Gastroesophageal sphincter (tissue), 4 donors: ENCODE measurements around the gene MPPED1. TPM values are rescaled to one million over a fixed set of nuclear protein-coding genes. Genes with fewer than 3 reads are reported as not detected.

Experiments
- ATAC-seq: fragments of 150-250 bp; one replicate; pipeline ENCODE4 v1.9.1; 2016; ENCODE audit warnings: mild to moderate bottlenecking, moderate library complexity
- H3K27ac ChIP-seq, 4 donors: fragments of 200-600 bp; sonication (generic) in 3 of 4; 1 replicate in 3 of 4; 2 replicates in 1 of 4; pipeline ENCODE4 v1.5.1; 2016 to 2019
- H3K27me3 ChIP-seq: fragments of 200-600 bp; sonication (generic); one replicate; pipeline ENCODE4 v1.5.1; 2019
- H3K36me3 ChIP-seq, 2 donors: fragments of 200-600 bp; sonication (generic); one replicate each; pipeline ENCODE4 v1.5.1; 2019; ENCODE audit warnings: control low read depth in 1 of 2
- H3K4me1 ChIP-seq, 3 donors: fragments of 200-600 bp; sonication (generic); 1 replicate in 2 of 3; 2 replicates in 1 of 3; pipeline ENCODE4 v1.5.1; 2016 to 2019; ENCODE audit warnings: control low read depth in 2 of 3
- H3K4me3 ChIP-seq, 2 donors: fragments of 200-600 bp; sonication (generic); one replicate each; pipeline ENCODE4 v1.5.1; 2019; ENCODE audit warnings: mild to moderate bottlenecking in 1 of 2, moderate library complexity in 1 of 2
- H3K9me3 ChIP-seq, 3 donors: fragments of 200-600 bp; sonication (generic); one replicate each; pipeline ENCODE4 v1.5.1; 2017 to 2019; ENCODE audit warnings: control low read depth in 2 of 3
- CTCF ChIP-seq, 4 experiments: fragments of 200-600 bp in 2 of 4; fragments of 450-650 bp in 2 of 4; sonication (generic) in 1 of 4; IDR thresholded peaks; one replicate each; pipeline ENCODE4 v1.5.1; 2017 to 2019; ENCODE audit warnings: antibody characterized with exemption in 4 of 4, mild to moderate bottlenecking in 2 of 4, moderate library complexity in 2 of 4
- EP300 ChIP-seq: sonication (generic); formaldehyde crosslinking; IDR thresholded peaks from one replicate; pipeline ENCODE4 v1.6.1; 2017; ENCODE audit warnings: antibody characterized with exemption, mild to moderate bottlenecking
- POLR2A ChIP-seq, 2 donors: fragments of 450-650 bp; IDR thresholded peaks; one replicate each; pipeline ENCODE4 v1.6.1; 2017; ENCODE audit warnings: antibody characterized with exemption in 2 of 2, mild to moderate bottlenecking in 2 of 2, moderate library complexity in 1 of 2
- POLR2AphosphoS5 ChIP-seq: sonication (generic); formaldehyde crosslinking; IDR thresholded peaks from one replicate; pipeline ENCODE4 v1.6.1; 2017; ENCODE audit warnings: antibody characterized with exemption
- WGBS, 2 donors: methylation state at CpG; one replicate each; pipeline ENCODE4 v1.1.5; 2018; ENCODE audit warnings: low coverage in 1 of 2; 5-methylcytosine and 5-hydroxymethylcytosine counted together
- total RNA-seq, 4 donors: library from RNA; depleted of rRNA; stranded (reverse); fragments of >200 nt; gene quantifications; one replicate each; pipeline ENCODE4 v1.1.0, GENCODE V29; 2016

MPPED1 gene
- total RNA-seq, 4 donors from 2014 or later: 0.13 TPM; not detected in 3

DNA sequence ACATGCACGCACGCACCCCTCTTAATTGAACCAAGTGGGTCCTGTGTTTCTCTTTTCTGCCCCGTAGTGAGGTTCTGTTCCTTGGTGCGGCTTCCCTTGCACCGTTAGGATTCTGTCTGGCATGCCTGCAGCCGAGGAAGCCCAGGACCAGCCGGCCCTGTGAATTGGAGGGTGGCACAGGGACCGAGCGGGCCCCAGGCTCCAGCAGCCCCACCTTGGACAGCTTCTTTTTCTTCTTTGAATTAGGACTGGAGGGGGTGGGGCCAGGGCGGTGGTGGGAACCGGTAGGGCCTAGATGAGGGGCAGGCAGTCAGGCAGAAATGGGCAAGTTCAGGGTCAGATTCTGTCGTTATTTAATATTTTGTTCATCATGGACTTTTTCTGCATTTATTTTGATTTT, 94.7 kb downstream of the MPPED1 start:
- H3K27me3 ChIP-seq: peaks cover 26% of the 10 kb centered on the region
- no peaks in the 10 kb centered on the region for H3K4me1 ChIP-seq
- no peak for TF ChIP-seq EP300
- no peak for TF ChIP-seq POLR2AphosphoS5
- TF ChIP-seq POLR2A (IDR thresholded peaks at IDR 0.05): no peak
- TF ChIP-seq CTCF (IDR thresholded peaks at IDR 0.05): no peak
- ATAC-seq: no peak
- no peak overlapping the region for H3K27ac ChIP-seq
- H3K4me3 ChIP-seq: no peak overlapping the region
- H3K9me3 ChIP-seq: no peaks in the 10 kb centered on the region
- no peaks in the 10 kb centered on the region for H3K36me3 ChIP-seq
- 31 to 71% methylated on average over 2 to 6 of the region's 12 CpGs for WGBS, 2 donors

GRCh38 chr22:43507235-43507634, 95.4 kb downstream of the MPPED1 start:
- TF ChIP-seq POLR2A (IDR thresholded peaks at IDR 0.05) (no peak), CTCF (IDR thresholded peaks at IDR 0.05) (no peak), POLR2AphosphoS5 (no peak), EP300 (no peak)
- no peaks in the 10 kb centered on the region for H3K36me3 ChIP-seq
- peaks cover 19% of the 10 kb centered on the region for H3K27me3 ChIP-seq
- H3K4me3 ChIP-seq: no peak overlapping the region
- WGBS, 2 donors: 77 to 83% methylated on average over 1 to 3 of the region's 8 CpGs
- no peak overlapping the region for H3K27ac ChIP-seq
- ATAC-seq: no peak
- no peaks in the 10 kb centered on the region for H3K4me1 ChIP-seq
- H3K9me3 ChIP-seq: no peaks in the 10 kb centered on the region

- Histone ChIP-seq H3K27ac (no peak overlapping the region), H3K27me3 (peaks cover 13% of the 10 kb centered on the region), H3K4me1 (no peaks in the 10 kb centered on the region), H3K36me3 (no peaks in the 10 kb centered on the region), H3K4me3 (no peak overlapping the region), H3K9me3 (no peaks in the 10 kb centered on the region)
- TF ChIP-seq POLR2A (IDR thresholded peaks at IDR 0.05) (no peak), EP300 (no peak), POLR2AphosphoS5 (no peak), CTCF (IDR thresholded peaks at IDR 0.05) (no peak)
- ATAC-seq: no peak
These were observed 96.7 kb downstream of the MPPED1 start for GRCh38 chr22:43508489-43508888.

DNA sequence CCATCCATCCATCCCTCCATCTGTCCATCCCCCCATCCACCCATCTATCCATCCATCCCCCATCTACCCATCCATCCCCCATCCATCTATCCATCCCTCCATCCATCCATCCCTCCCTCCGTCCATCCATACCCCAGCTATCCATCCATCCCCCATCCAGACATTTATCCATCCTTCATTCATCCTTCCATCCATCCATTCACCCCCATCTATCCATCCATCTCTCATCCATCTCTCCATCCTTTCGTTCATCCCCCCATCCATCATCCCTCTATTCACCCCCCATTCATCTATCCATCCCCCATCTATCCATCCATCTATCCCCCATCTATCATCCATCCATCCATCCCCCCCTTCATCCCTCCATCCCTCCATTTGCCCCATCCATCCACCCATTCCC, 97.5 kb downstream of the MPPED1 start:
- peaks cover 16% of the 10 kb centered on the region for H3K27me3 ChIP-seq
- no peak for ATAC-seq
- no peaks in the 10 kb centered on the region for H3K36me3 ChIP-seq
- H3K9me3 ChIP-seq: no peaks in the 10 kb centered on the region
- H3K4me1 ChIP-seq: no peaks in the 10 kb centered on the region
- H3K4me3 ChIP-seq: no peak overlapping the region
- no peak for TF ChIP-seq POLR2A (IDR thresholded peaks at IDR 0.05)
- no peak for TF ChIP-seq CTCF (IDR thresholded peaks at IDR 0.05)
- TF ChIP-seq POLR2AphosphoS5: no peak
- no peak for TF ChIP-seq EP300
- H3K27ac ChIP-seq: no peak overlapping the region
- WGBS, 2 donors: 77 to 89% methylated on average over 2 of the region's 2 CpGs

DNA sequence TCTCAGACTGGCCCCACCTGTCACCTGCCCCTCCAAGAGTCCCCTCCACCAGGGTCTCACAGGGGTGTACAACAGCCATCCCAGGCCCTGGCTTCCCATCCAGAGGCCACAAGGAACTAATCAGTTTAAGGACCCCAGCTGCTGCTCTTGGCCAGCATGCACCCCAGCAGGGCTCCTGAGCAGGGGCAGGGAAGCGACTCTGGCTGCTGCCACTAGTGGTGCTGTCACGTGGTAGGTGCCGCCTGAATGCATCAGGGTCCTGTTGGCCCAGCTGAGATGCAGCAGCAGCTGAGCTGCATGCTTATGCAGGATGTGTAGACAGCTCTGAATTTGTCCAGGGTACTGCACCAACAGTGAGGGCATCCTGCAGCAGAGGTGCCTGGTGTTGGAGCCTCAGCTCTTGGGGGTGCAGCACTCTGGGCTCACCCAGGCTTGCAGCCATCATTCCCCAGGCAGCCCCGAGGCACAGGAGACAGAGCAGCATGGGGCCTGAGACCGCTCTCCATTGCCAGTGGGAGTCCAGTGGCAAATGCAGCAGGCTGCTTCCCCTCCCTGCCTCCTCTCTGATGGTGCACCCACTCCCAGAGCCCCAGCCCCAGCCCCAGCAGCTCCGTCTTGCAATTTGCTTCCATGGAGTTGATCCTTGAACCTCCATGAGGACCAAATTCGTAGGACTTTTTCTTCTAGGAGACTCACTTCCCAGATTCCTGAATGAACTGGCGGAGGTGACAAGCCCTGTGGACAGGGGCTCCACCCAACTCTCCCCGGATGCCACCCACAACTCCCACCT, 98.7 kb downstream of the MPPED1 start:
- Histone ChIP-seq H3K9me3 (no peaks in the 10 kb centered on the region), H3K27ac (no peak overlapping the region), H3K27me3 (peaks cover 28% of the 10 kb centered on the region), H3K4me3 (no peak overlapping the region), H3K4me1 (no peaks in the 10 kb centered on the region), H3K36me3 (no peaks in the 10 kb centered on the region)
- TF ChIP-seq CTCF (IDR thresholded peaks at IDR 0.05) (no peak), POLR2A (IDR thresholded peaks at IDR 0.05) (no peak), POLR2AphosphoS5 (no peak), EP300 (no peak)
- WGBS, 2 donors: 65% methylated on average over 2 of the region's 9 CpGs; no CpG with 5 or more reads in 1 of the 2 donors
- no peak for ATAC-seq
